Activated CD8-positive, alpha-beta memory T cell treated with anti-CD3 and anti-CD28 coated beads for 48 hours (primary cell): ENCODE data around the gene IL1RAPL1.

Experiments
- DNase-seq, 3 experiments: peaks; one replicate each; pipeline ENCODE4 v3.0.0-alpha.2; 2020; ENCODE audit warnings: low read depth in 2 of 3, low spot score in 2 of 3

IL1RAPL1 gene

GRCh38 chrX:29407357-29407756, 820.1 kb downstream of the IL1RAPL1 start:
- no peak for DNase-seq

- no peak for DNase-seq
These were observed 832.7 kb downstream of the IL1RAPL1 start for GRCh38 chrX:29419774-29420553.

- no peak for DNase-seq
These were observed 834.8 kb downstream of the IL1RAPL1 start for GRCh38 chrX:29422034-29422433.

- no peak for DNase-seq
These were observed 844.6 kb downstream of the IL1RAPL1 start for GRCh38 chrX:29431895-29432294.

GRCh38 chrX:29432534-29432933, 845.3 kb downstream of the IL1RAPL1 start:
- no peak for DNase-seq

- DNase-seq, result no peak
These were observed 847.7 kb downstream of the IL1RAPL1 start for GRCh38 chrX:29434939-29435338.

GRCh38 chrX:29435396-29435795, 848.1 kb downstream of the IL1RAPL1 start:
- DNase-seq, result no peak

GRCh38 chrX:29447867-29448266, 860.6 kb downstream of the IL1RAPL1 start:
- DNase-seq, result no peak

GRCh38 chrX:29453333-29453732, 866.1 kb downstream of the IL1RAPL1 start:
- no peak for DNase-seq

GRCh38 chrX:29455702-29456101, 868.5 kb downstream of the IL1RAPL1 start:
- no peak for DNase-seq

- no peak for DNase-seq
These were observed 873.8 kb downstream of the IL1RAPL1 start for GRCh38 chrX:29461039-29461438.

- DNase-seq, result no peak
These were observed 879.2 kb downstream of the IL1RAPL1 start for GRCh38 chrX:29466456-29466855.

- DNase-seq, result no peak
These were observed 881.8 kb downstream of the IL1RAPL1 start for GRCh38 chrX:29468911-29469494.

- DNase-seq, result no peak
These were observed 882.8 kb downstream of the IL1RAPL1 start for GRCh38 chrX:29470030-29470429.

- DNase-seq, result no peak
These were observed 884.6 kb downstream of the IL1RAPL1 start for GRCh38 chrX:29471829-29472228.

- no peak for DNase-seq
These were observed 890.6 kb downstream of the IL1RAPL1 start for GRCh38 chrX:29477878-29478277.

- DNase-seq, result no peak
These were observed 891.3 kb downstream of the IL1RAPL1 start for GRCh38 chrX:29478336-29479069.

- no peak for DNase-seq
These were observed 900.0 kb downstream of the IL1RAPL1 start for GRCh38 chrX:29487214-29487613.

GRCh38 chrX:29487714-29488113, 900.5 kb downstream of the IL1RAPL1 start:
- no peak for DNase-seq

GRCh38 chrX:29488919-29489318, 901.7 kb downstream of the IL1RAPL1 start:
- no peak for DNase-seq

GRCh38 chrX:29490606-29491005, 903.4 kb downstream of the IL1RAPL1 start:
- no peak for DNase-seq

GRCh38 chrX:29491659-29492058, 904.4 kb downstream of the IL1RAPL1 start:
- no peak for DNase-seq
